Brain microvascular endothelial cell (primary cell): ENCODE results near the gene HNRNPM.

ENCODE experiments used
- DNase-seq: peaks from one replicate; pipeline ENCODE4 v3.0.0-alpha.2; 2020
- H3K27ac ChIP-seq: fragments of 250-450 bp; sonication (Bioruptor Pico); 2 replicates; pipeline ENCODE4 v1.5.1; 2020; ENCODE audit warnings: mild to moderate bottlenecking, moderate library complexity
- H3K27me3 ChIP-seq: fragments of 250-450 bp; sonication (Bioruptor Pico); replicated peaks from 2 replicates; pipeline ENCODE4 v1.5.1; 2020; ENCODE audit warnings: mild to moderate bottlenecking
- H3K36me3 ChIP-seq: fragments of 250-450 bp; sonication (Bioruptor Pico); replicated peaks from 2 replicates; pipeline ENCODE4 v1.5.1; 2020; ENCODE audit warnings: mild to moderate bottlenecking
- H3K4me3 ChIP-seq: 2 replicates; pipeline ENCODE4 v1.5.1; 2011; ENCODE audit warnings: low read depth, mild to moderate bottlenecking, control low read depth, low read length, moderate library complexity
- CTCF ChIP-seq: IDR thresholded peaks from 2 replicates; pipeline ENCODE4 v1.5.1; 2011; ENCODE audit warnings: low read depth, mild to moderate bottlenecking, moderate library complexity, low read length, control low read depth, inconsistent platforms; ENCODE audit errors: missing control alignments
- in situ Hi-C: cut with HindIII; loops from 2 replicates; pipeline ENCODE4 v1.10.0; 2017; ENCODE audit warnings: low sequenced_read_pairs, low pct_ligation_motif_present

HNRNPM gene

GRCh38 chr19:8505680-8506401 is 61.1 kb downstream of the HNRNPM start:
- H3K4me3 ChIP-seq, result peak overlapping the region; percentile 62
- in situ Hi-C loops, result no loop called here
- TF ChIP-seq CTCF, result peak; percentile 93
- no peak overlapping the region for H3K27ac ChIP-seq
- H3K27me3 ChIP-seq, result no peaks in the 10 kb centered on the region
- peak; percentile 48 for DNase-seq
- no peaks in the 10 kb centered on the region for H3K36me3 ChIP-seq

GRCh38 chr19:8506402-8506957 is 61.7 kb downstream of the HNRNPM start:
- in situ Hi-C loops, result no loop called here
- H3K27ac ChIP-seq, result no peak overlapping the region
- H3K27me3 ChIP-seq, result no peaks in the 10 kb centered on the region
- no peak for DNase-seq
- TF ChIP-seq CTCF, result no peak
- peak overlapping the region; percentile 62 for H3K4me3 ChIP-seq
- H3K36me3 ChIP-seq, result no peaks in the 10 kb centered on the region

- Histone ChIP-seq H3K27me3 (no peaks in the 10 kb centered on the region), H3K4me3 (no peak overlapping the region), H3K27ac (no peak overlapping the region), H3K36me3 (no peaks in the 10 kb centered on the region)
- no peak for TF ChIP-seq CTCF
- in situ Hi-C loops, result no loop called here
- no peak for DNase-seq
These were observed 65.9 kb downstream of the HNRNPM start for GRCh38 chr19:8510589-8511115.

- no peak overlapping the region for H3K4me3 ChIP-seq
- no peak for DNase-seq
- H3K27me3 ChIP-seq, result no peaks in the 10 kb centered on the region
- no peak overlapping the region for H3K27ac ChIP-seq
- in situ Hi-C loops, result no loop called here
- no peaks in the 10 kb centered on the region for H3K36me3 ChIP-seq
- TF ChIP-seq CTCF, result no peak
These were observed 66.9 kb downstream of the HNRNPM start for GRCh38 chr19:8511573-8512101.

GRCh38 chr19:8512115-8512967 is 67.6 kb downstream of the HNRNPM start:
- no peak for DNase-seq
- TF ChIP-seq CTCF, result no peak
- no peak overlapping the region for H3K4me3 ChIP-seq
- in situ Hi-C loops, result no loop called here
- no peaks in the 10 kb centered on the region for H3K36me3 ChIP-seq
- no peaks in the 10 kb centered on the region for H3K27me3 ChIP-seq
- H3K27ac ChIP-seq, result no peak overlapping the region
